Adrenal gland (tissue), 5 donors: ENCODE measurements around the gene MTMR6.

ENCODE experiments used
- POLR2A ChIP-seq, 2 donors: fragments of 450-650 bp; IDR thresholded peaks; one replicate each; pipeline ENCODE4 v1.6.1; 2017; ENCODE audit warnings: antibody characterized with exemption in 2 of 2, mild to moderate bottlenecking in 2 of 2, moderate library complexity in 1 of 2
- TF ChIP-seq, protein P1 (sequence below), 6 experiments: fragments of 450-650 bp in 4 of 6; fragments of 200-600 bp in 2 of 6; sonication (generic) in 1 of 6; IDR thresholded peaks; 1 replicate in 5 of 6; 2 replicates in 1 of 6; pipeline versions ENCODE4 v1.5.1 to v1.8.0; 2016 to 2021; ENCODE audit warnings: antibody characterized with exemption in 6 of 6, mild to moderate bottlenecking in 2 of 6, moderate library complexity in 1 of 6
- donor health status: DM: no; HTN: no; CAD: no.

- TF ChIP-seq, protein P1, sequence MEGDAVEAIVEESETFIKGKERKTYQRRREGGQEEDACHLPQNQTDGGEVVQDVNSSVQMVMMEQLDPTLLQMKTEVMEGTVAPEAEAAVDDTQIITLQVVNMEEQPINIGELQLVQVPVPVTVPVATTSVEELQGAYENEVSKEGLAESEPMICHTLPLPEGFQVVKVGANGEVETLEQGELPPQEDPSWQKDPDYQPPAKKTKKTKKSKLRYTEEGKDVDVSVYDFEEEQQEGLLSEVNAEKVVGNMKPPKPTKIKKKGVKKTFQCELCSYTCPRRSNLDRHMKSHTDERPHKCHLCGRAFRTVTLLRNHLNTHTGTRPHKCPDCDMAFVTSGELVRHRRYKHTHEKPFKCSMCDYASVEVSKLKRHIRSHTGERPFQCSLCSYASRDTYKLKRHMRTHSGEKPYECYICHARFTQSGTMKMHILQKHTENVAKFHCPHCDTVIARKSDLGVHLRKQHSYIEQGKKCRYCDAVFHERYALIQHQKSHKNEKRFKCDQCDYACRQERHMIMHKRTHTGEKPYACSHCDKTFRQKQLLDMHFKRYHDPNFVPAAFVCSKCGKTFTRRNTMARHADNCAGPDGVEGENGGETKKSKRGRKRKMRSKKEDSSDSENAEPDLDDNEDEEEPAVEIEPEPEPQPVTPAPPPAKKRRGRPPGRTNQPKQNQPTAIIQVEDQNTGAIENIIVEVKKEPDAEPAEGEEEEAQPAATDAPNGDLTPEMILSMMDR (IDR thresholded peaks at IDR 0.05), result no peak
- no peak for TF ChIP-seq POLR2A (IDR thresholded peaks at IDR 0.05)
Observed at GRCh38 chr13:25319771-25320170, 32.5 kb upstream of the MTMR6 start.
